ENCODE measurements around the gene RNF6. TPM values are rescaled to one million over a fixed set of nuclear protein-coding genes. Genes with fewer than 3 reads are reported as not detected.
A peak's percentile ranks its signal among the peaks of the same experiment; 100 is the strongest.

Gene RNF6
- total RNA-seq, 1 donor from 2014 or later = 15.8 TPM

- no peak for DNase-seq (ENCODE audit: low spot score in 2 of 2)
- Histone ChIP-seq H3K4me3 (no peak overlapping the region), H3K4me1 (no peaks in the 10 kb centered on the region), H3K27ac (no peak overlapping the region), H3K36me3 (no peaks in the 10 kb centered on the region), H3K9me3 (no peaks in the 10 kb centered on the region), H3K27me3 (no peaks in the 10 kb centered on the region)
- intact Hi-C loops (cut with DNase I) = loop anchor here (10.0 kb wide), 1 partner anchor 1301 kb away; a partner anchor contains a TSS
- TF ChIP-seq CTCF (IDR thresholded peaks at IDR 0.05) = no peak
These were observed 3.9 kb upstream of the RNF6 start for GRCh38 chr13:26225896-26226617.

- Histone ChIP-seq H3K36me3 (peaks cover 4 to 17% of the 10 kb centered on the region in 2 donors), H3K27me3 (no peaks in the 10 kb centered on the region), H3K27ac (peak overlapping the region; percentile 91 to 97), H3K4me1 (peaks cover 0 to 12% of the 10 kb centered on the region in 2 donors), H3K4me3 (peak overlapping the region; percentile 75 to 76), H3K9me3 (no peaks in the 10 kb centered on the region)
- intact Hi-C loops (cut with DNase I) = loop anchor here (1.0 to 10.0 kb wide), 4 partner anchors 31 to 1298 kb away; partner anchors contain the start of gene WASF3
- no peak for DNase-seq (ENCODE audit: low spot score in 2 of 2)
- TF ChIP-seq CTCF (IDR thresholded peaks at IDR 0.05) = no peak
These were observed 469 bp upstream of the RNF6 start for GRCh38 chr13:26222520-26223046.

GRCh38 chr13:26221399-26221720 lies 754 bp downstream of the RNF6 start:
- no peak for DNase-seq (ENCODE audit: low spot score in 2 of 2)
- peak overlapping the region; percentile 91 to 97 for H3K27ac ChIP-seq
- peak overlapping the region; percentile 75 to 76 for H3K4me3 ChIP-seq

GRCh38 chr13:26220575-26220974 lies 1.5 kb downstream of the RNF6 start:
- intact Hi-C loops (cut with DNase I) = loop anchor here (10.0 kb wide), 1 partner anchor 1296 kb away; a partner anchor contains a TSS
- no peak for DNase-seq (ENCODE audit: low spot score in 2 of 2)
- Histone ChIP-seq H3K36me3 (peaks cover 18 to 30% of the 10 kb centered on the region in 2 donors), H3K27ac (no peak overlapping the region), H3K9me3 (no peaks in the 10 kb centered on the region), H3K27me3 (no peaks in the 10 kb centered on the region), H3K4me3 (peak overlapping the region; percentile 75 to 76), H3K4me1 (peaks cover 0 to 12% of the 10 kb centered on the region in 2 donors)
- no peak for TF ChIP-seq CTCF (IDR thresholded peaks at IDR 0.05)

More at GRCh38 chr13:26221399-26221720, 754 bp downstream of the RNF6 start:
- intact Hi-C loops (cut with DNase I) = loop anchor here (10.0 kb wide), 1 partner anchor 1297 kb away; a partner anchor contains a TSS
- Histone ChIP-seq H3K27me3 (no peaks in the 10 kb centered on the region), H3K4me1 (peaks cover 0 to 12% of the 10 kb centered on the region in 2 donors), H3K9me3 (no peaks in the 10 kb centered on the region), H3K36me3 (peaks cover 14 to 29% of the 10 kb centered on the region in 2 donors)
- TF ChIP-seq CTCF (IDR thresholded peaks at IDR 0.05) = no peak

- no peak for DNase-seq (ENCODE audit: low spot score in 2 of 2)
- Histone ChIP-seq H3K4me3 (peak overlapping the region in 1 of 2 donors; percentile 75), H3K27me3 (no peaks in the 10 kb centered on the region), H3K36me3 (peaks cover 26 to 38% of the 10 kb centered on the region in 2 donors), H3K9me3 (no peaks in the 10 kb centered on the region), H3K27ac (no peak overlapping the region), H3K4me1 (peaks cover 0 to 12% of the 10 kb centered on the region in 2 donors)
- no peak for TF ChIP-seq CTCF (IDR thresholded peaks at IDR 0.05)
- intact Hi-C loops (cut with DNase I) = loop anchor here (10.0 kb wide), 1 partner anchor 1295 kb away; a partner anchor contains a TSS
These were observed 2.4 kb downstream of the RNF6 start for GRCh38 chr13:26219726-26220125.
